NCI-H2029 (cell line): ENCODE results near the gene ACP6.
"Not testable (repeated sequence)": the region's sequence is repeated elsewhere in the genome, so short reads cannot be mapped to it uniquely, and the experiment has no call there.

ENCODE experiments used
- DNase-seq: peaks from one replicate; lab custom pipeline; 2025; lab: John Stamatoyannopoulos, UW

Gene ACP6

DNA sequence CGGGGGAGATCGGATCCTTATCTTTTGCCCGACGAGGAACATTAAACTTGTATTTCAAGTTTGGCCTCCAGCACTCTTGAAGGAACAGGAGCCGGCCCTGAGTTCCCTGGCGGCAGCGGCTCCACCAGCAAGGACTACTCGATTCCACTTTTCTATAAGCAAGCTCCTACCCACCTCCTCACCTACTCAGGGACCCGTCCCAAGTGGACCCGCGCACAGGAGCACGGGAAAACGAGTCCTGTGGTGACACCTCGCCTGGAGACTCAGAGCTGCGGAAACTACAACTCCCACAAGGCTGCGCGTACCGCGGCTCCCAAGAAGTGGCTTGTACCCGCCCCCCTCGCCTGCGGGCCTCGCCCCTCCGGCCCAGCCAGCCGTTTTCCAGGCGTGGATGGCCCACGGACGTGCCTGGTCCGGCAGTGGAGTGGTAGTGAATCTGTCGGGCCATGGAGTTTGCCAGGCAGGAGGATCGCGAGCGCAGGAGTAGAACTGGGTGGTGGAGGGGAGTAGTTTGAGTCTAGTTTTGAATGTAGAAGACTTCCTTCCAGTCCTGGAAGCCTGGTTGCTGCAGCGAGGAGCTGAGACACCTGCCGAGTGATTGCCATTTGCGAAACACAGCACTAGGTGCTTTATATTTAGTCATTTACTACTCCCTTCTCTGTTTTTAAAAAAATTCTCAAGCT lies at the start of gene ACP6:
ACP6 (minus strand) TSS at position 206 of the 683 bp plus-strand sequence. CDS start 476 bp downstream, outside the sequence.
- DNase-seq, result peak; percentile 89

DNA sequence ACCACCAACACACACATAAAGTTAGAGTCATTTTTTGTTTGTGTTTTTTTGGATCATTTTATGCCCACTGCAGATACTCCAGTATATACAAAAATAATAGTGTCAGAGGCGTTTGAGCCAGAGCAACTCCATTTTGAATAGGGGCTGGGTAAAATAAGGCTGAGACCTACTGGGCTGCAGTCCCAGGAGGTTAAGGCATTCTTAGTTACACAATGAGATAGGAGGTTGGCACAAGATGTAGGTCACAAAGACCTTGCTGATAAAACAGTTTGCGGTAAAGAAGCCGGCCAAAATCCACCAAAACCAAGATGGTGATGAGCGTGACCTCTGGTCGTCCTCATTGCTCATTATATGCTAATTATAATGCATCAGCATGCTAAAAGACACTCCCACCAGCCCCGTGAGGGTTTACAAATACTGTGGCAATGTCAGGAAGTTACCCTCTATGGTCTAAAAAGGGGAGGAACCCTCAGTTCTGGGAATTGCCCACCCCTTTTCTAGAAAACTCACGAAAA lies 49.4 kb upstream of the ACP6 start:
- DNase-seq, result no peak

DNA sequence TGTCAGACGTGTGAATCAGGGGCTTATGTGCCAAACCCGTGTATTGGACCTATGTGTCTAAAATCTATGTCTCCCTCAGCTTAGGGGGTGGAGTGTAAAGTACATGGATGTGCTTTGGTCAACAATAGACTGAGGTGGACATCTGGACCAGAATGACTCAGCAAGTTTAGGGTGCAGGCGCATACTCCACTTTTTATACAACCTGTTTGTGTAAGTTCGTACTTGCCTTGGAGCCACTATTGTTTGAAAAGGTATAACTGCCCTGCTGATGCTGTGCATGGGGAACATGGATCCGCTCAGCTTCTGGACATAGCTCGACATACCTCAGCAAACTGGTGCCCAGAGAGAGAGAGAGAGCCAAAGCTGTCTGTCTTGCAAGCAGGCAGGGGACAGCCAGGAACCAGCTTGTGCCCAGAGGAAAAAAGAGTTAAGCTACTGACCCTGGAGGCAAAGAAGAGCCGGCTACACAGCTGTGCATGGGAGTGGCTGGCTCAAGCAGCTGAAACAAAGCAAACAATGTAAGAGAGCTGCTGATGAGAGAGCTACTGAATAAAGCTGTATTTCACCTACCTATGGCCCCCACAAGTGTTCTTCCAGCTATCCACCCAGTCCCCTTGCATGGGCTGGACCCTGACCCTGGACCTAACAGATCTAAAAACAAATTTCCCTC lies 48.8 kb upstream of the ACP6 start:
- DNase-seq, result peak; percentile 28

DNA sequence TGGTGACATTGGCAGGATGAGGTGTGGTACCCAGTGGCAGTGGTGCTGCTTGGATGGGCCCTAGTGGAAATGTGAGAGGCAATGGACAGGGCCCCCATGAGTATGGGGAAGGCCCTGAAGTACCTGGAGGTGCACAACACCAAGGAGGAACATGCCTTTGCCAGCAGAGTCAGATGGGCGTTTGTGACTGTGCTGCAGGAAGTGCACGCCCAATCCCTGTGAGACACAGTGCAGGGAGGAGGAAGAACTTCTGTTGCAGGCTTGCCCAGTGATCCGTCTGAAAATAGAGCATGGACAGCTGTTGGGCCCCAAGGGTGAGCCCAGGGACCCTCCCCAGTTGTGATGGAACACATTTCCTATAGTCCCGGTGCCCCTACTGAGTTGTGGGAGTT lies 47.4 kb upstream of the ACP6 start:
- no peak for DNase-seq

DNA sequence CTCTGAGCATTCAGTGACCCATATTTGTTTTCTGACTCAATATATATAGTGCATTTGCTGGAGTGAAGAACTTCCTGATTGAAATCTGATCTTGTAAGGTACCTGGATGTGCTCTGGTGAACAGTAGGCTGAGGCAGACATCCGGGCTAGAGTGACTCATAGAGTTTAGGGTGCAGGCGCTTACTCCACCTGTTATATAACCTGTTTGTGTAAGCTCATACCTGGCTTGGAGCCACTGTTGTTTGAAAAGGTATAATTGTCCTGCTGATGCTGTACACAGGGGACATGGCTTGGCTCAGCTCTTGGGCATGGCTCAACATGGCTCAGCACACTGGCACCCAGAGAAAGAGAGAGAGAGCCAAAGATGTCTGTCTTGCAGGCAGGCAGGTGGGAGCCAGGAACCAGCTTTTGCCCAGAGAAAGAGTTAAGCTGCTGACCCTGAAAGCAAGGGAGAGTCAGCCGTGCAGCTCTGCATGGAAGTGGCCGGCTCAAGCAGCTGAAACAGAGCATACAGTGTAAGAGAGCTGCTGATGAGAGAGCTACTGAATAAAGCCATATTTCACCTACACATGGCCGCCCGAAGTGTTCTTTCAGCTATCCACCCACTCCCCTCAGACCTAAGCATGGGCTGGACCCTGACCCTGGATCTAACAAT lies 46.9 kb upstream of the ACP6 start:
- peak; percentile 98 for DNase-seq

DNA sequence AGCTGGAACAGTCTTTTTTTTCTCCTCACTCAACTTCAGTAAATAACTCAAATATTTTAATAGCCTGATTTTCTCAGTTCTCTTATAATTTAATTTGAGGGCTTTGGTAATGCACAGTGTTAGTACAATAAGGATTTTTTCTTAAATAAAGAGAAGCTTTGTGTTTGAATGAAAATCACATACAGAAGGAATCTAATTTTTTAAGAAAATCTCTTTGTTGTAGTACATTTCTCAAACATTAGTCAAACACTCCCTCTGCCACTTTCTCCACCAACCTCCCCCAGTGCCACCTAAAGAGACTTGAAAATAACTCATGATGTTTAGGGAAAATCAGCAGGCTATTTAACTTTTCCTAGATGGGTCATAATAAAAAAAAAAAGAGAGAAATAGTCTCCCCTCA lies 42.3 kb upstream of the ACP6 start:
- DNase-seq, result no peak

DNA sequence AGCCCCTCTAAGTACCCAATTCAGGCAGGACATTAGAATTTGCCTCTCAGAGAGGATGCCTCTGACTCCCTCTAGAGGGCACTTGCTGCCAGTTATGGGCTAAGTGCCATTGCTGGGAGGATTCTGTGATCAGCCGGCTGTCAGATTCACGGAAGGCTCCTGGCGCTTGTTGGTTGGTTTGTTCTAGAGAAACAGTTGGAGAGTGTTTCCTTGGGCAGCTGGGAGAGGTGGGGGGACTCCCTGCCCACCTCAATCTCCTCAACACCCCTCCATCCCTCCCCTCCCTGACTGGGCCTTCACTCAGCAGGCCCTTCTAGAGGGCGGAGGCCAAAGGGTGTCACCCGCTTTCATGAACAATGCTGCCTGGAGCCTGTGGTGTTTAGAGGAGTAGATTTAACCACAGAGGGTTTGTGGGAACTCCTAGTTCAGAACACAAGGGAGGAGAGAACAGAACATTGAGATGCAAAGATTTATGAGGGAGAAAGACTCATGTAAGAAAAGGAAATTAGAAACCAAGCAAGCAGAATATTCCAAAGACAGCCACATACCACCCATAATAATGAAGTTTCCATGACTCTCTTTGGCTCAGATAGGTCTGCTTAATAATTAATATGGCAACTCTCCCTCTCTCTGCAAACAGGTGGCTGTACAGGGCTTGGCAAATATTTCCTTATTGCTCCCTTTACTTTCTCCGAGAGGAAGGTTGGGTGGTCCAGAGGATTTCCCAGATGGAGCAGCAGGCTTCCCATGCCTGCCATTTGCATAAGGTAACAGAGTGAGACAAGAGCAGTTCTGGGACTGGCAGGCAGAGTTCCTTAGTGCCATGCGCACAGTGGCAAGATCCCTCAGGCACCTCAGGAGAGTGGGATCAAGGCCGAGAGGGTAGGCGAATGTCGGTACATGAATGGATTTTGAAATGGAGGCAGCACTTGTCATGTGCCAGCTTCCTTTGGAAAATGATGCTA lies 30.0 kb upstream of the ACP6 start:
- DNase-seq, result peak; percentile 57

DNA sequence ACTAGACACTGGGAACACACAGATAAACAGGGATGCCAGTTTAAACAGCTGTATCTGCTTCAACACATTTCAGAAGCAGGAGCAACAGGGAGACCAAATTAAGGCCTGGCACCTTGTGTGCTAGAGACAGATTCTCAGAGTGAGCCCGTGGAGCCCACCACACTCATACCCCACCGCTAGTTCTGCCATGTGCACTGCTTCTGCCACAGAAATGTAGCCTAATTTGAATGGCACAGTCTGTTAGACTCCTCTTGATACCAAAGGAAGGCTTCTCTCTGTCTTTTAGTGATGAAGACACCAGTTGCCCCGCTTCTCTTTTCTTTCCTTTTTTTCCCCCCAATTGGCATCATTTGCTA lies 29.3 kb upstream of the ACP6 start:
- no peak for DNase-seq

DNA sequence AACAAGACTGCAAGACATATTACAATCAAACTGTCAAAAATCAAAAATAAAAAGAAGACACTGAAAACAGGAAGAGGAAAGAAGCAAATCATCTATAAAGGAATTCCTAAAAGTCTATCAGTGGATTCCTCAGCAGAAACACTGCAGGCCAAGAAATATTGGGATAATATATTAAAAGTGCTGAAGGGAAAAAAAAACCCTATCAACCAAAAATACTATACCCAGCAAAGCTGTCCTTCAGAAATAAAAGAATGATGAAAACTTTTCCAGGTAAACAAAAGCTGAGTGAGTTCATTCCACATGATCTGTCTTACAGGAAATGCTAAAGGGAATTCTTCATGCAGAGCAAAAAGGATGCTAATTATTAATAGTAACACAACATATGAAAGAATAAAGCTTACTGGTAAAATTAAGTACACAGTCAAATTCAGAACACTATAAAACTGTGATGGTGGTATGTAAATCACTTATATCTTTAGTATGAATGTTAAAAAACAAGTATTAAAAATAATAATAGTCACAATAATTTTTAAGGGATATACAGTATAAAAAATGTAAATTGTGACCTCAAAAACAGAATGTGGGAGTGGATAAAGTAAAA lies 12.9 kb upstream of the ACP6 start:
- no peak for DNase-seq

DNA sequence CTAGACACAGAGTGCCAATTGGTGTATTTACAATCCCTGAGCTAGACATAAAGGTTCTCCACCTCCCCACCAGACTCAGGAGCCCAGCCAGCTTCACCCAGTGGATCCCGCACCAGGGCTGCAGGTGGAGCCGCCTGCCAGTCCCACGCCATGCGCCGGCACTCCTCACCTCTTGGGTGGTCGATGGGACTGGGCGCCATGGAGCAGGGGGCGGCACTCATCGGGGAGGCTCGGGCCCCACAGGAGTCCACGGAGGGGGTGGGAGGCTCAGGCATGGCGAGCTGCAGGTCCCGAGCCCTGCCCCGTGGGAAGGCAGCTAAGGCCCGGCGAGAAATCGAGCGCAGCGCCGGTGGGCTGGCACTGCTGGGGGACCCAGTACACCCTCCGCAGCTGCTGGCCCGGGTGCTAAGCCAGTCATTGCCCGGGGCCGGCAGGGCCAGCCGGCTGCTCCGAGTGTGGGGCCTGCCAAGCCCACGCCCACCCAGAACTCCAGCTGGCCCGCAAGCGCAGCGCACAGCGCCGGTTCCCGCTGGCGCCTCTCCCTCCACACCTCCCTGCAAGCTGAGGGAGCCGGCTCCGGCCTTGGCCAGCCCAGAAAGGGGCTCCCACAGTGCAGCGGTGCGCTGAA lies 10.4 kb upstream of the ACP6 start:
- not testable (repeated sequence) for DNase-seq

DNA sequence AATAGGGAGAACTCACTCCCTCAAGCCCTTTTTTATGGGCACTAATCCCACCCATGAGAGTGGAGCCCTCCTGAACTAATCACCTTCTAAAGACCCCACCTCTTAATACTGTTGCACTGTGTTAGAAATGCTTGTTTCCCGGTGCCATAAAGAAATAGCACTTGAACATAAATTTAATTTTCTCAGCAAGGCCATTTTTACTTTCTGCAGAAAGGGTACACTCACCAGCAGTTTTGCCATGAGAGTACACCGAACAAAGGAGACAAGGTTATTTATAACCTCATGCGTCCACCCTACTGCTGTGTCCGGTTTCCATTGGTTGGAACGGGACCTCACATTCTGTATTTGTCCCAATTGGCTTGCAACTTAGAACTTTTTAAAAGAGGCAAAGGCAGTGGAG lies 7.4 kb upstream of the ACP6 start:
- DNase-seq, result not testable (repeated sequence)

DNA sequence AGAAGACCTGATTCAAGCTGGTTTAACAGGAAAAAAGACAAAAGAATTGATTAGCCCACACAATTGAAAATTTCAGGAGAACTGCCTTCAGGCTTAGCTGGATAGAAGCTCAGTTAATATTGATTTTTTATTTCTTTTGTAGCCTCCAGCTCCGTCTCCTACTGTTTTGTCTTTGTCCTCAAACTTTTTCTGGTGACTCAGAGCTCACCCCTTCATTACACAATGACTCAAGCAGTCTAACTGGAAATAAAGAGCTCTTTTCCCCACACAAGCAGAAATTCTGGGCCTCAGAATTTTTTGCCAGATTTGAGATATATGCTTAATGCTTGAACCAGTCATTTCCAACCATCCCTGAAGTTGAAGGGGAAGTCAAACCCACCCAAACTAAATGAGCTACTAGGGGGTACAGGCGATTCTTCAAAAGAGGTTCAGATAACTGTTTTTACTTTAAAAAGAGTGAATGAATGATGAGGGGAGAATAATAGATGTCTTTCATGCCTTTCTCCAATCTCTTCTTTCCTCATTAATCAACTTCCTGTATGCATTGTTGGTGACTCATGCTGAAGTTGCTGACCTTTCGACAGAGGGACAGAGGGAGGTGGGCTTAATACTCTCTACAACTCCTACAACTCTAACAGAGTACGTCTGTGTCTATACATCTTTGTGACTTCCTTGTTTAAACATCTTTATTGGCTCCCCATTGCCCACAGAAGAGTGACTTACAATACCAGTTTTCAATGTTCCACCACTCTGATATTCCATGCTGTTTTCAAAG lies 6.2 kb upstream of the ACP6 start:
- DNase-seq, result no peak

DNA sequence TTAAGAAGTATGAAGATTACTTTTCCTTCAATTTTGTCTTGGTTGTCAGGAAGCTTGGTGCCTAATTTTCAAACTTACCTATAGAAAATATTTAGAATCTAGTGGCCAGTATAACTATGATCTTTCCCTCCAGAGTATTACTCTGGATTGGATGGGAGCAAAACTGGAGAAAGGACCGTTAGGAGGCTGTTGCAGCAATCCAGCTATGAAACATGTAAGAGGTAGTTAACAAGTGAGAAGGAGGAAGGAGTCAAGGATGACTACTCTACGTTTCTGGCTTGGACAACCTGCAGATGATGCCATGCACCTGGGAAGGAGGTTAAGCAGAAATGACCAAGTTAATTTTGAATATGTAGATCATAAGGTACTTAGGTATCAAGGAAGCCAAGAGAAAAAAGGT lies 3.5 kb upstream of the ACP6 start:
- DNase-seq, result no peak

DNA sequence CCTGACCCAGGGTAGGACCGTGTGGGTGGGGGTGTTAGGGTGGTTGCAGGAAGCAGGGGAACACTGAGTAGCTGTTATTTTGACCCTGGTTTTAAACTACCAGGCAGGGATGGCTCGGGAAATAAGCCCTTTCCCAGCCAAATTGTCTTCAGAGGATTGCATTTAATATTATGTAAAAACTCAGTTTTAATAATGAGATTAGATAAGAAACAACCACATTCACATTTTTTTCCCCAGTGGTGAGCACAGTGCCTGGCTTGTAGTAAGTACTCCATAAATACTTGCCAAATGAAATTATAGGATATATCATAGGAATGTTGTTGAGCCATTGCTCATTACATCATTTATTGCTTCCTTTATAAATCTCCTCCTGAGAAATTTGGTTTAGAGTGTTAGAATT lies 3.1 kb upstream of the ACP6 start:
- no peak for DNase-seq

DNA sequence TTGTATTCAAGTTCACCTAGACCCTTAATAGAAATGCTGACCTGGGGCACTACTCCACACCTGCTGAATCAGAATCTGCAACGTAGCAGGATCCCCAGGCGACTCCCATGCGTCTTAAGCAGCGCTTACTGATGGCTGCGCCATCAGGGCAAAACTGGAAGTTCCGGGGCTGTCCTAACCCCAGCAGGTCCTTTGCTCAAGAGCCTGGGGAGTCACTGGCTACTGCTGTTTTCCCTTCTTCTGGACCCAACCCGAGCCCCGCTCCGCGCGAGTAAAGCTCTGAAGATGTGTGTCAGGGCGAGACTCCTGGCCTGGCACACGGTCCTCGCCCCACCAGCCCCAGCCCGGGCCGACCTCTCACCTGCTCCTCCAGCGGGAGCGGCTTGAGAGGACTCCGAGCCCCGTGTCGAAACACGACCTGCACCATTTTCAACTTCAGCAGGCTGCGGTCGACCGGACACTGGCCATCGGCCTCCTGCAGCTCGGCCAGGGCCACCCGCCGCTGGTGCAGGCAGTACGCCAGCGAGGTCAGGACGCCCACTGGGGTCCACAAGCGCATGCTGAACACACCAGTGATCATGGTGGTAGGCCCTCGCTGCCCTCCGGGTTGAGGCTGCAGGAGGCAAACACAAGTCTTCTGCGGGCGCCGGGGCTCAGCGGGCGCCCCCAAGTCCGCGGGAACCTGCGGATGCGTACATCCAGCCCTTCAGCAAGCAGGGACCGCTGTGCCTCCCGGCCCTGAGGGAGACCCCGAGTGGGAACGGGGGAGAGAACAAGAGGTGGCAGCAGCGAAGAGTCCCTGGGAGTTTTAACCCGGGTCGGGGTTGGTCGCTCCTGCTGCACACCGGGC lies 630 bp downstream of the ACP6 start:
- DNase-seq, result no peak

DNA sequence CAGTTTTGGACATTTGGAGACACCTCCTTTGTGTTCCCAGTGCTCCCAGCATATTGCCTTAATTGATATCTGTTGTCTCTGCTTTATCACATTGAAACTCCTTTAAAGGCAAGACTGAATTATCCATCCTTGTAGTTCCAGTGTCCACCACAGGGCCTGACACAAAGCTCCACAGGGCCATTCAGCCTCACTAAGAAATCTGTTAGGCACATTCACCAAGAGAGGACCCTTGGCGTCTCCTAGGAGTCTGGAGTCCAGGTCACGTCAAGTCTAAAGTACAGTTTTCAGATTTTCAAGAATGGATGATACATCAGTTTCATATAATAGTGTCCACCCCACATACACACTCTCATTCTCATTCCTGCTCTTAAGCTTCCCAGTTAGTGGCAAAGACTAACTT lies 4.8 kb downstream of the ACP6 start:
- no peak for DNase-seq

DNA sequence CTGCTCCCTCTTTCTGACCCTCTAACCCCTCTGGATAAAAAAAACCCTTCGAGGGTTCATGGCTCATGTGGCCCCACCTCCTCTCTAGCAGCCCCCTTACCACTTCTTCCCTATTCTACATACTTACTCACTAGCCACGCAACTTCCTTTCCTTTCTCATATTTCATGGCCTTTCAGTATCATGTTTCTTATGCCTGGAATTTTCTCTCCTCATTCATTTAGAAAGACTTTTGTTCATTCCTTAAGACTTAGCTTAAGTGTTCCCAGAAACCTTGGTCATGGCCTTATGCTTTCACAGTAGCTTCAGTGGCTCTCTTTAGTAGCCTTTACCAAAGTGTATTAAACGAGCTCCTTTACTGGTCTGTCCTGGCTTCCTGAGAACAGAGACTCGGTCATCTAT lies 6.1 kb downstream of the ACP6 start:
- DNase-seq, result no peak

DNA sequence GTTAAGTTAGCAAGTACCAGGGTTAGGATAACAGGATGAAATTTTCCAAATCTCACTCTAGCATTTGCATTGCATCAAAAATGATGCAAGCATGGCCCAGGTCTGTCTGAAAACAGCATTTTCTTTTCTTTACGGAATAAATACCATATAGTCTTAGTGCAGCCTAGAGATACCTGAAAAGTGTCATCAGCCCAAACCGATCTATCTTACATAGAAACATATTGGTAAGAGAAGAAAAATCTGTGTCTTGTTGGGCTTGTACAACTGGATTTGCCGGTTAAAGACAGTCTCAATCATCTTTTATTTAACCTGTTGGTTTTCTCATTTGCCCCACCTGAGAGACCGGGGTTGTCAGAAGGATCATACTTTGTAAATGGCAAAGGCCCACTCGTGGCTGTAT lies 15.8 kb downstream of the ACP6 start:
- no peak for DNase-seq

DNA sequence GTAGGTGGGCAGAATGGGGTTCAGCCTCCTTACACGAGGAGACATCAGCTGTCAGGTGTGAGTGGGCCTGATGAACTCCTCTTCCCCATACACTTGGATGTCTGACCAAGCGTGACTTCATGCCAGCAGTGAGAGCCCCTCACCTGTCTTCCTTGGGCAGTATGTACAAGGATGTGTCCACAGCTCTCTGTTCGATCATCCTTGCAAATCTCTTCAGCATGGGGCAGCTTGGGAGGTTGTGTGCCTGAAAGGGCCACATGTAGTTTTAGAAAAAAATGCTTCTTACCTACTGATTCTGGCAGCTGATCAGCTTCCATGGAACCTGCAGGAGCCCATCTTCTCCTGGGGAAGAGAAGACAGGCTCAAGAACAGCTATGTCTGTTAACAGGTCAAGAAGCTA lies 18.0 kb downstream of the ACP6 start:
- no peak for DNase-seq
